Fibroblast of skin of back (primary cell): ENCODE results near the gene MGST3.
"Not testable (repeated sequence)": the region's sequence is repeated elsewhere in the genome, so short reads cannot be mapped to it uniquely, and the experiment has no call there.

Source experiments
- DNase-seq: peaks from one replicate; pipeline ENCODE4 v3.0.0-alpha.2; 2013

Gene MGST3

DNA sequence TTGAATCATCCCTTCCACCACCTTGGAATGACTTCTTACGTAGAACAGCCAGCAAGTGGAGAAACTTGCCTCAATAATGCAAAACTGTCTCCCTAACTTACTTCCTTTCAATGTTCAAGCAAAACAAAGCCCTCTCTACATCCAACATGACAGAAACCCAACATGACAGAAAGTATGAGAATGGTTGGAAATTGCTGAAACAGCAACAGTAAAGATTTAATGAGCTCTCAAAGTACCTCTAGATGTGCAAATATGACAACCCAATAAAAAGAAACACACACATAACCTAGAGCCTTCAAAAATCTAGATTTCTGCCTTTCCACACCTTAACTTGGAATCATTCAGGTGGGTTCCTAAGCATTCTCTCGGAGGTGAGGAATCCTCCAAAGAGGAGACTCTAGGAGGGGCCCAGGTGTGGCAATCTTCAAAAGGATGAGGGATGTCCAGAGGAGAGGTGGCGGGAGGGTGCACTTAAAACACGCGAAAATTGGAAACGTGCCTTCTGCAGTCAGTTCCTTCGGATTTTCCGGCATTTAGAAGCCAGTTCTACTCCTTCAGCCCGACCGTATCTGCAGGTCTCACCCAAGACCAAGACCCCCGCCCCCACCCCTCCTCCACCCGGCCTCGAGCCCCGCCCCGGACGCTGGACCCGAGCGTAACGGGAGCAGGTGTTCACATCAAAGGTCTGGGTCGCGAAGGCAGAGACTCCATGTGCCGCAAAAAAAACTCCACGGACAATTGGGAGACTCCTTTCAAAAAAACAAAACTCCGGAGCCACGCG, 996 bp upstream of the MGST3 start:
- DNase-seq = no peak

DNA sequence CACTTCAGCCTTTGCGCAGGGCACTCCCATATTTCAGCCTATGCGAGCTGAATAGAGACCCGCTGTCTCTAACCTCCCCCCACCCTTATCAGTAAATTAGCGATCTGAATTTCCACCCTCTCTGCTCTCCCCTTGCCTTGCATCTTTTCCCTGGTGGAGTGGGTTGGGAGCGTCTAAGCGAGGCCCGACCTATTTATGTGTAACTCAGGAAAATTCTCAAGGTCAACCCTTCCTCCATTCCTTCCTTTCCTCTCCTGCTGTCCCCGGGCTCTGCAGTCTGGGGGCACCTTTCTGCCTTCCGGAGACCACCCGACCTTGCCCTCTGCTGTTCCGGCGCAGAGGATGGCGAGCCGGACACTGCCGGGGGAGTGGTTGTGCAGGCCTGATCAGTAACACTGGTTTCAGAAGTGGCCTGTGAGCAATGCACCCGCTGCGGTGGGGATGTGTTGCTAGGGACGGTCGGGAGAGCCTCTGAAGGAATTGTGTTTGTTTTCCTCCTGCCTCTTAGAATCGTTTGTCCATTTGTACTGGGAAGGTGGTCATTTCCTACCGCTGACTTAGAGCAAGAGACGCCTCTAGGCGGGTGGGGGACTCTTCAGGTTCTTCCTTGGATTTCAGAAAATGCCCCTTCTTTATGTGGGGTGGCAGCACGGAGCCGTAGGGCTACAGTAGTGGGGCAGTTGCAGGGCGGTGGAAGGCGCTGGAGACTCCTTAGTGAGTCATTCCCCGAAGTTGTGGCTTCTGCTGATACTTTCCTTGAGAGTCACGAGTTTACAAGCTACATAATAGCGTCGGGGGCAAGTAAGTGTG, 513 bp downstream of the MGST3 start:
- peak; percentile 91 for DNase-seq

DNA sequence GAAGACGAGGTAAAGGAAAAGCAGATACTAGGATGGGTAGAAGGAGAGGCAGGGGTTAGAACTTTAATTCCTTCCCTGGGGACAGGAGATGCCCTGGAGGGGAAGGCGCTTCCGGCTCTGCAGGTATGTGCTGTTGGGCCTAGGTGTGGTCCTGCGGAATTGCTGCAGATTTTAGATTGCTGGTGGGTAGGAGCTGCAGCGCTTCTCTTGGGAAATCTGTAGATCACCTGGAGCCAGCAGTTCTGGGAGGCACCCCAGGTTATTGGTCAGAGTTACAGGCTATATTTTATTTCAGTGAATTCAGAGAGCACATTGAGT, 1.1 kb downstream of the MGST3 start:
- DNase-seq = no peak

DNA sequence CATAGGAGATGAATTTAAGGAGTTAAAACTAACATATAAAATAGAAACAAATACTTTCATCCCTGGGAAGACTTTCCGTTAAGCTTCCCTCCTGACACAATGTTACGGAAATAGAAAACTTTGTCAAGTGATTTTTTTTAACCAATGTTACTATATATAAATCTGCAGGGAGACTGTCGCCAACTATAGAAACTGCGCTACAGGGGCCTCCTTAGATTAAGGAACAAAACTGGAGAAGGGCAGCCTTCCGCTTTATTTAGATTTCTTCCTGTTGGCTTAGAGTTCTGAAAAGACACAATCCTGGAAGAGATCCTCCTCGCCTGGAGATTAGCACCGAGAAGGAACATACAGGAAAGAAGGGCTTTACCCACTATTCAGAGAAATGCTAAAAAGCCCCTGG, 1.5 kb downstream of the MGST3 start:
- DNase-seq = peak; percentile 26

DNA sequence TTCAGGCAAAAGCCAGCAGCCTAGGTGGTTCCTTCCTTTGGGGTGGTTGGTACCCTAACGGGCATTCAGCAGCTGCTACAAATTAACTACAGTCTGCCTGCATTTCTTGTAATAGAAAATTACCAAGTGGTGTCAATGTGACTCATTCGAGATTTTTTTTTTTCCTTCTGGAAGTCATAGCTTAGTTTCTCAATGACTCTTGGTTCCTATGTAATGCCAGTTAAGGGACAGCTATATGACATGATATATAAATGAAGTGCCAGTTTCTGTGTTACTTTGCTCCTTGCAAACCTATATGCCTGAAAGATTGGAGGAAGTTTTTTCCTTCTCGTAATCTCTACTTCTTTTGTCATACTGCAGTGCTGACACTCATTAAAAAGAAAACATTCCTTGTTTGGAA, 2.6 kb downstream of the MGST3 start:
- DNase-seq = peak; percentile 58

DNA sequence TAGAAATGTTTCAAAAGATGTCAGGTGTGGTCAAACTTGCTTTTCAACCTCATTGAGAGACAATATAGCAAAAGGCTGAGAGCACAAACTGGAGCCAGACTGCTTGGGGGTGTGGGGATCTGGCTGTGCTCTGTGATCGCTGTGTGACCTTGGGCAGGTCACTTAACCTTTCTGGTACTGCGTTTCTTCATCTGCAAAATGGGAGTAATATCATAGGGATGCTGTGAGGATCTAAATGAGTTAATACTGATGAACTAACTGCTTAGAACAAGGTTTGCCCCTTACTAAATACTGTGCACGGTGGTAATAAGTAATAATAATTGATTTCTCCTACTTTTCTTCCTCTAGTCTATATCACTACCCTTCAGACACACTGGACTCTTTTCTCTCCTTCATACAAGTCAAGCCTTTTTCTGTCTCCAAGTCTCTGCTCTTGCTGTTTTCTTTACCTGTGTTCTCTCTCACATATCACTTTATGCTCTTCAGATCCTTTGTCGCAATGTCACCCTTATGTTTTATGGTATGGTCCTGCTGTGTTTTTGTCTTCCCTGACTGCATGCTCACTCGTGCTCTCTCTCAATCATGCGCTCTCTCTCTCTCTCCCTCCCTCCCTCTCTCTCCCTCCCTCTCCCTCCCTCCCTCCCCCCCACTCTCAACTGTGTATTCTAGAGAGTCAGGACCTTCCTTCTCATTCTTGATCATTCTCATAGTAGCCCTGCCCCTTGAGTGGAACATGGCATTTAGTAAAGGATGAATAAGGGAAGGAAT, 3.3 kb downstream of the MGST3 start:
- DNase-seq = no peak

DNA sequence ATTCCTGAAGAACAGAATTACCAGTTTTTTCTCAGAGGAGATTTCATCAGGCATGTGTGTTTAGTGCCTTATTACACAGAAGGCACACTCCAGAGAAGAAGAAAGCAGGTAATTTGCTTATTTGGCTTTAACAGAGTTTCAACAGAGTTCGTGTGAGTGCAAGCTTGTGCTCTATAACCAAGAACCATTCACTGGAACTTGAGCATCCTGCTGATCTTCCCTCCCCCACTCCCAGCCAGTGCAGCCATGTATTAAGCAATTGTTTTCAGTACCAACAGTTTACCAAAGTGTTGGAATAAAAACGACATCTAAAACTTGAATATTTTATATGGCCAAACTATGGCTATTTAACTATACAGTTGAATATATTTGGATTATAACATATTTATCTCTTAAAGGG, 4.3 kb downstream of the MGST3 start:
- DNase-seq = no peak

DNA sequence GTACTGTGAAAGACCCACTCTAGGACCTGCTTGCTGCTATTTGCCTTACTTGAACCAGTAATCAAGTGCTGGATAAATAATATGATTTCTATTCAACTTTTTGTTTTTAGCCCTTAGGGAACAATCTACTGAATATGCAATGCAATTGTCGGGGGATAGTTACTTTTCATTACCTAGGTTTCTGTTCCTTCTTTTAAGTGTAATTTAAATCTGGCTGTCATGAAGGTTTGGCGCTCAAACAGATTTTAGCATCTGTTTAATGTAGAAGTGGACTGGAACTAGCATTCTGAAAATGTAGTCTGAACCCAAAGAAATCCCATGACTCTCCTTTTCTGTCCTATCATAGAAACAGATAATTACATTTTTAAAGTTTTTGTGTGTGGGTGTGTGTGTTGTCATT, 4.8 kb downstream of the MGST3 start:
- no peak for DNase-seq

DNA sequence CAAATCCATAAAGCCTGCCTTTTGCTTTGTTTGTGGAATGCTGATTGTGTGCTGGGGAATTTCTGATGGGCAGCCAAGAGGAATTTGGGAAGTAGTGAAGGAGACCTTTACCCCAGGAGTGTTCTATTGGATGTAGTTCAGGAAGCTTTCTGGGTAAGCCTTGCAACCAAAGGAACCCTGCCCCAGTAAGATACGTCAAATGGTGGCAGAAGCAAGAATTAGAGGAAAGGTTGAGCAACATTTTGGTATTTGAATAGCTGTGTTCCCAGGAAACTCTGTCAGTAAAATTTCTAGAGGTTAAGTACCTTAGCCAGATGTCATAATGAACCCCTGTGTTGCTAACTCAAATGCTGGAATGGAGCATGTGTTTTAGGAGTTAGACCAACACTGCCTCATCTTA, 6.4 kb downstream of the MGST3 start:
- DNase-seq = no peak

DNA sequence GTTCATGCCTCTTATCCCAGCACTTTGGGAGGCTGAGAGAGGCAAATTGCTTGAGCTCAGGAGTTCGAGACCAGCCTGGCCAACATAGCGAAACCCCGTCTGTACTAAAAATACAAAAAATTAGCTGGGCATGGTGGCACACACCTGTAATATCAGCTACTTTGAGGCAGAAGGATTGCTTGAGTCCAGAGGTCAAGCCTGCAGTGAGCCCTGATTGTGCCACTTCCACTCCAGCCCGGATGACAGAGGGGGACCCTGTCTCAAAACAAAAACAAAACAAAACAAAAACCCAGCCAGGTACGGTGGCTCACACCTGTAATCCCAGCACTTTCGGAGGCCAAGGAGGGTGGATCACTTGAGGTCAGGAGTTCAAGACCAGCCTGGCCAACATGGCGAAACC, 7.2 kb downstream of the MGST3 start:
- DNase-seq = not testable (repeated sequence)

DNA sequence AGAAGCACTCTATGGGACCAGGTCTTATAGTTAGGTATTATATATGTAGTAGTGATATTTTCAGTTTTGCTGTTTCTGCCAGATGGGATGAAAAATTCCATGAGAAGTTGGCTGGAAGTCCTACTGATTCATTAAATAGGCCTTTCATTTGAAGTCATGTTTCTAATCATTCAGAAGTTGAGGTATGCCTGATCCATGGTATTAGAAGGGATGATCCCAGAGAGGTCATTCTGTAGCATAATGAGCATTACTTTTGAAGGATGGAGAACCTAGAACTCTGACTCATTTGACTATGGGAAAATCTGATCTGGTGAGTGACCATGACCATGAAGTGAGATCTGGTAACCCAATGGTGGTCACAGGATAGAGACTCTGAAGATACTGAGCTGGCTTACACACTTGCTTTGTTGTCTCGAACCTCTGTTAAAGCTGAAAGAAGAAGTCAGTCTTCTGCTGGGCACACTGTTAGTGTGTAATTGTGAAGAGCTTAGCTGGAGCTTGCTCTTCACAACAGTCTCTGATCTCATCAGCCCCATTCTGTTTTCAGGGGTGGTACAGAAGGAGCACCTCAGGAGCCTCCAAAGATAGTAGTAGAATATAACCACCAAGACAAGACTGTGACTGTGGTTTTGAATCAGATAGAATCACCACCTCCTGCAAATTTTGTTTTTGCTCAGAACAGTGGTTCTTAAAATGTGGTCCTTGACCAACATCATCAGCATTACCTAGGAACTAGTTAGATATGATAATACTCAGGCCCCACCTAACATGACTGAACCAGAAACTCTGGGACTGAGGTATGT, 9.0 kb downstream of the MGST3 start:
- no peak for DNase-seq

DNA sequence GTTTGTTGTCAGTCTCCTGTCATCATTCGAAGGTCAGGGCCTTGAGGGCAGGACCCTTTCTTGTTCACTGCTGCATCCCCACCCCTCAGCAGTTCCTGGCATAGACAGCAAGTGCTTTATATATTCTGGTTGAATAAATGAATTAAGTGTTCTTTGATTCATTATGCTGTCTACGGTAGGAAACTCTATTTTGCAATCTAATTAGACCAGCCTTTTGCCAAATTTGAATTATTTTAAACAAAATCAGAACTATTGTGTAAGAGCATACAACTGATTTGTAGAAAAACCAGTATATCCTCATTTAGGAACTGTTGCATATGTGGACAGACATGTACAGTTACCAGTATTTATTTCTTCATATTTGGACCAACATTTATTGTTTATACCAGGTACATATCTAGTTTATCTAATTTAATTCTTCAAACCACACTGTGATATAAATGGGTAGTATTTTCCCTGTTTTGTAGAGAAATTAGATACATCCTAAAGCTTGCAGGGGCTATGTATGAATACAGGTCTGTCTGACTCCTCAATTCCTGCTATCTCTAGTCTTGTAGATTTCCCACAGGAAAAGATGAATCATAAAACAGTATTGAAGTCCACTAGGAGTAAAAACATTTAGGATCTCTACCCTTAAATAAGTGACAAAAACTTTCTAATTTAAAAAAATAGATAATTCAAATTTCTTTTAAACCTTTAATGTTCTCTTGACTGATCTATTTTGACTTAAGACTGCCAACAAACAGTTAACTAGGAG, 10.4 kb downstream of the MGST3 start:
- peak; percentile 15 for DNase-seq

DNA sequence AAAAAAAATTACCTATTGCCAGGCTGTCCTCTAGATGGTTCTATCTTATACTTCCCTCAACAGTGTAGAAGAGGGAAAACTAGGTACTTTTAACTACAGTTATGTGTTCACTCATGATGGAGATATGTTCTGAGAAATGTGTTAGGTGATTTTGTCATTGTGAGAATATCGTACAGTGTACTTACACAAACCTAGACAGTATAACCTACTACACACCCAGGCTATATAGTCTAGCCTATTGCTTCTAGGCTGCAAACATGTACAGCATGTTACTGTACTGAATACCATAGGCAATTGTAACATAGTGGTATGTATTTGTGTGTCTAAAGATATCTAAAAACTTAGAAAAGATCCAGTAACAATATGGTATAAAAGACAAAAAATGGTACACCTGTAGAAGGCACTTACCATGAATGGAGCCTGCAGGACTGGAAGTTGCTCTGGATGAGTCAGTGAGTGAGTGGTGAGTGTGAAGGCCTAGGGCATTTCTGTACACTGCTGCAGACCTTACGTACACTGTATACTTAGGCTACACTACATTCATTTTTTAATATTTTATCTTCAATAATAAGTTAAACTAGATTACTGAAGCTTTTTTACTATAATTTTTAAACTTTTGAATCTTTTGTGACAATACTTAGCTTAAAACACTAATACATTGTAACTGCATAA, 13.2 kb downstream of the MGST3 start:
- DNase-seq = no peak

DNA sequence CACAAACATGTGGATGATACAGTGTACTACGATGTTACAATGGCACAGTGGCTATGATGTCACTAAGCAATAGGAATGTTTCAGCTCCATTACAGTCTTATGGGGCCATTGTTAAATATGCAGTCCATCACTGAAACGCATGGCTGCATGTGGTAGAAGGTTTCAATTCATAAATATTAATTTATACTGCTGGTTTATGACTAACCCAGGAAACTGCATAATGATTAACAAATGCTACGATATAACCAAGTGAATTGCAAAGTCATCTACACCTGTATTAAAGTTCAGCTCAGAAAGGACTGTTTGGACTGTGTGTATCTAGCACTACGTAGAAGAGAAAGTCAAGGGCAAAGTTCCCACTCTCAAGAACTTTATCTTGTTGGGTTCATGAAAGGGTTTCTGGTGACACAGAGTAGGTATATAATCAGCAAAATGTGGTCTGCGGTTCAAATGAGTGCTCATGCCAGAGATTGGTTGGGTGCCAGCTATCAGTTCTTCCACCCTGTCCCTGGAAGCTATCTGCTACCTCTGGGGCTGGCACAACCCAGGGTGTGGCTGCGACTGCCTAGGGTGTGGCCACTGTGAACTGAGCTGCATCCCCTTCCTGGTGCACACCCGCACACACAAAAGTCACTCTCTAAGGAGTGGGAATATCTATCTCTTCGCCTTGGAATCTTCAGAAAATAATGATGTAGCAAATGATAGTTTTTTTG, 14.8 kb downstream of the MGST3 start:
- DNase-seq = no peak

DNA sequence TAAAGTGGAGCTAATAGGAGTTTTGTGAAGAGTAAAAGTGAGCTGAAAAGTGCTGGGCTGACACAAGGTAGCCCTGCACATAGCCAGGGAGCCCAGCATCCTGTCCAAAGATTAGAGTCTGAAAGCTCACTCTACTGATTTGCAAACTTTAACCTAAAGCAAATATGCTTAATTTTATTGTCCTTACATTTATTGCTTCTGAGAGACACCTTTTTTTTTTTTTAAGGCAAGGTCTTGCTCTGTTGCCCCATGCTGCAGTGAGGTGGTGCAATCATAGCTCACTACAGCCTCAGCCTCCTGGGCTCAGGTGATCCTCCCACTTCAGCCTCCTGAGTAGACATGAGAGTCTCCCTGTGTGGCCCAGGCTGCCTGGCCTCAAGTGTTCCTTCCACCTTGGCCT, 16.5 kb downstream of the MGST3 start:
- DNase-seq = no peak

DNA sequence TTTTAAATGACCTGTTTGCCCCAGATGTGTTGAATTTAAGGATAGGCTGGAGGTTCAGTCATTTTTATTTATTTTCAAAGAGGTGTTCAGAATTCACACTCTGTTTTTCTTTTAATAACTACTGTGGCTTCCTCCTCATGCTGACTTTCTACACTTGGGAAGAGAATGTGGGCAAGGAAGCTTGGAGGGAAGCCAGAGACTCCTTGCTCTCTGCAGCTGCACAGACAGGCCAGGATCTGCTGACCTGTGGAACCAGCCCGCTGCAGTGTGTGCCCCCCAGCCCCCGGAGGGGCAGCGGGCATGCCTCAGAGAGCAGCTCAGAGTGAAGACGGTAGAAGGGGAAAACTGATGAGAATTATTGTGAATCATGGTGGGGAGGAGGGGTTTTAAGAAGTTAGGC, 16.9 kb downstream of the MGST3 start:
- peak; percentile 17 for DNase-seq

DNA sequence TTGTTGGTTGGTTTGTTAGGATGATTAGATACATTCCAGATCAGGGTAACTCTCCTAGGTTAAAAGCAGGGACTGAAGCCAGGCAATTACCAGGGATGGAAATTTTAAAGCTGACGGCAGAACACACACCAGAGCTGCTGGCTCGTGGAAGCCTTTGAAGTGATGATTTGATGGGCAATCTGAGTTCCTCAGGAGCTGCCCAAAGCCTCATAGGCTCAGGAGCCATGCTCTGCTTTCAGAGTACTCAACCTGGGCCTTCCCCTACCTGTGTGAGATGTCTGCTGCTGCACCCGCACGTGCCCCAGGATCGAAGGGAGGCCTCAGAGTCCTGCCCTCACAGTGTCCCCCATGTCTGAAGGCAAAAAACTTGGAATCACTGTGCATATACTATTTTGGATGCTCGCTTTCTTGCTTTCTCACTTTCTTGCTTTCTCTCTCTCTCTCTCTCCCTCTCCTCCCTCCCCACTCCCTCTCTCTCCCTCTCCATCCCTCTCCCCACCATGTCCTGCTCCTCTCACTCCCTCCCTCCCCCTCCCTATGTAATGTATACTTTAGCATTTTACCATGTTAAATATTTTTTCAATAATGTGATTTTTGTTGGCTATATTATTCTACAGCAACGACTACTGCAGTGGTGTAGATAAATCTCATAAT, 18.0 kb downstream of the MGST3 start:
- DNase-seq = no peak

DNA sequence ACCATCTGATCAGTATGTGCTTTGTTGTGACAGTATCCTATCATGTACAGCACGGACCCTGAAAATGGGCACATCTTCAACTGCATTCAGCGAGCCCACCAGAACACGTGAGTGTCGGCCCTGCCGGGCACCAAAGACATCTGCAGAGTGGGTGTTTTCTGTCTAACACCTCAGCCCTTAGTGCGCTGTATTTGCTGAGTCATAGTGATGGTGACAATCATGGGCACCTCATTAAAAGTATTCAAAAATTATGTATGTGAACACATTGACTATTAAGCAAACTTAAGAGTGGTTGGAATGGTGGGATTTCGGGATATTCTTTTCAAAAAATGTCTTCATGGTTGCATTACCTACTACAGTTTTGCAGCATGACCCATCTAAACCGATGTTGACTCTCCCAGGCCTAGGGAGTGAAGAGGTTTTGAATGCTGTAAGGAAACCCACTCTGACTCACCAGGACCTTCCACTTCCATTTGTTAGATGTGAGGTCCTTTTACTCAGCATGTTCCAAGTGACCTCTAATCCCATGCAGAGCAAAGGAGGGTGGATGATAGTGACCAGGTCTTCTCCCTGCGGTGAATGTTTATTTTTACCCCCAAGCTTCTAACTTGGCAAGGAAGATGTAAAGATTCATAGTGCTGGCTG, 20.1 kb downstream of the MGST3 start:
- no peak for DNase-seq

DNA sequence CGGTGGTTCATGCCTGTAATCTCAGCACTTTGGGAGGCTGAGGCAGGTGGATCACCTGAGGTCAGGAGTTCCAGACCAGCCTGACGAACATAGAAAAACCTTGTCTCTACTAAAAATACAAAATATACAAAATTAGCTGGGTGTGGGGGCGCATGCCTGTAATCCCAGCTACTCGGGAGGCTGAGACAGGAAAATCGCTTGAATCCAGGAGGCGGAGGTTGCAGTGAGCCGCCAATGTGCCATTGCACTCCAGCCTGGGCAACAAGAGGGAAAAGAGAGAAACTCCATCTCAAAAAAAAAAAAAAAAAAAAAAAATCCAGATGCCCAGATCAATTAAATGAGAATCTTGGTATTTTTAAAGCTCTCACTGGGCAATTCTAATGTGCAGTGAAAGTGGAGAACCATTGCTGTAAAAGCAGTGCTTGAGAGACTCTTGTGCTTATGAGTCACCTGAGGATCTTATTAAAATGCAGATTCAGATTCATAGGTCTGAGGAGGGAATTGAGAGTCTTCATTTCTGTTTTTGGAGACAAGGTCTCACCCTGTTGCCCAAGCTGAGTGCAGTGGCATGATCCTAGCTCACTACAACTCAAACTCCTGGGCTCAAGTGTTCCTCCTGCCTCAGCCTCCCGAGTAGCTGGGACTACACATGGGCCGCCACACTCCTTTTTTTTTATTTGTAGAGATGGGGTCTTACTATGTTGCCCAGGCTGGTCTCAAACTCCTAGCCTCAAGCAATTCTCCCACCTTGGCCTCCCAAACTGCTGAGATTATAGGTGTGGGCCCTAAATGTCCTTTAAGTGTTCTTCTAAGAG, 27.9 kb downstream of the MGST3 start:
- DNase-seq = not testable (repeated sequence)
